Stimulated activated CD8-positive, alpha-beta memory T cell treated with anti-CD3 and anti-CD28 coated beads, Interleukin-7, amount 100 ng/mL, for 24 hours (primary cell): ENCODE results near the gene JAK1.

ENCODE experiments used
- DNase-seq: peaks from one replicate; pipeline ENCODE4 v3.0.0-alpha.2; 2020; ENCODE audit warnings: low read depth

JAK1 gene

DNA sequence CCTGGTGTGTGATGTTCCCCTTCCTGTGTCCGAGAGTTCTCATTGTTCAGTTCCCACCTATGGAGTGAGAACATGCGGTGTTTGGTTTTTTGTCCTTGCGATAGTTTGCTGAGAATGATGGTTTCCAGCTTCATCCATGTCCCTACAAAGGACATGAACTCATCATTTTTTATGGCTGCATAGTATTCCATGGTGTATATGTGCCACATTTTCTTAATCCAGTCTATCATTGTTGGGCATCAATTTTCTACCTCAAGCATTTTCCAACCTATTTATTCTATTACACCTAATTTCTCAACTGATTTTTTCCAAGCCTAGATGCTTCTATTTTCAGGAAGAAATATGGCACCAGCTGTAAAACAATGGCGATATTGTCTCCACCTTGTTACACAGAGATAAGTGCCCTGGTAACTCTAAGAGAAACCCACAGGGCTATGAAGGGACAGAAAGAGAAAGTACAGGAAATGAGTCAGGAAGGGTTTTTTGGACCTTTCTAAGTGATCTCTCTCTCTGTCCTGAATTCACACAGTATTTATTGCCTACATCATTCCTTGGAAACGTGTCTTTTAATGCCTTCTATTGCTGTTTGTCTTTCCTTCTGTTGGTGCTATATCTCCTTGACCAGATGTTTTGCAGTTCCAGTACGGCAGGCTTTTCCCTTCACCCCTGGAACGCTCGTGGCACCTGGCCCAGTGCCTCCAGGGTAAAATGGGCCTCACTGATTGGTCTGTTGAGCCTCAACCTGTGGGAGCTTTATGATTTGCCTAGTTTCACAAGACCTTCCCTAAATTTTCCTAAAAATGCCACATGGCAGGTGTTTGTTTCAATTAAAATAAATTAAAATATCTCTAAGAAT is 14.6 kb upstream of the JAK1 start:
- DNase-seq = no peak

DNA sequence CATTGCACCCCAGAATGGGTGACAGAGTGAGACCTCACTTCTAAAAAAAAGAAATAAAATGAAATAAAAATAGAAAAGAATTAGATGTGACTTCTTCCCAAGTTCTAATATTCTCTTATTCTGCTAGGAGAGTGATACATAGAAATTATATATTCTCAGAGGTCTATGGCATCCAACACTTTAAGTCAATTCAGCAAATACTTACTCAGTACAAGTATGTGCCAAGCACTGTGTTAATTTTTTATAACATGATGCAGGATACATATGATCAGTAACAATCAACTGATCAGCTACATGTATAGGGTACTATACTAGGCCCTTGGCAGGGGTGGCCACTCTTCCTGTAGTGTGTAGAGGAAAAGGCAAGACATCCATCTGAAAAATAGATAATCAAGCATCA is 13.0 kb upstream of the JAK1 start:
- DNase-seq = no peak

DNA sequence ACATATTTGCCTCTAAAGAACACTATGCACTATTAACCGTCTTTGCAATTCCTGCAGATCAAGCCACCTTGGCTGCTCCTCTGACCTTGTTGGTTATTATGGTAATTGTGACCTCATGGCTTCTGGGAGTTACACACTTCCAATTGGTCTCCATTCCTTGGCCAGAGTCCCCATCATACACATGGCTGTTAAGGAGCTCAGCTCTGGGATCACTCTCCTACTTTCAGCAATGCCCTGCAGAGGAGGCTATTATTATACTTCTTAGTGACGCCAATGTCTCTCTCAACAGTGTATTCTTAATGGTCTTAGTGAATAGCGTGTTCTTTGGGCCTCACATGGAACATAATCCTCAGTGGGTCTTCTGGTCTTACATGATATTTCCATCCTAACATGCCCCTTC is 10.0 kb upstream of the JAK1 start:
- DNase-seq = no peak

DNA sequence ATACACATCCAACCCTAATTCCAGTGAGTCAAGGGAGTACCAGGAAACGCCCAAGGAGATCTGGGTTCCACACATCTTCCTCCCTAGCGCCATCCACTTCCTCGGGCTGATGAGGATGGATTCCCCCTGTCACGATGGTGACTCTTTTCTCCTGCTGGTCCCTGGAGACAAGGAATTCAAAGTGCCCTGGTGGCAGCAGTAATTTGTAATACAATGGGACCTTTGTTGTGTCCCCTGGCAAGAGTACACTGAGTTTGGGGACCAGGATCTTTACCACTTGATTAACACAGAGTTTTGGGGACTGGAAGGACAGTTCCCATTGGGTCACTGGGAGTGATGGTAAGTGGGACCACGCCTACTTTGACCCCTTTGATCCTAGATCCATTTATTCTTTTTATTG is 9.4 kb upstream of the JAK1 start:
- DNase-seq = no peak

DNA sequence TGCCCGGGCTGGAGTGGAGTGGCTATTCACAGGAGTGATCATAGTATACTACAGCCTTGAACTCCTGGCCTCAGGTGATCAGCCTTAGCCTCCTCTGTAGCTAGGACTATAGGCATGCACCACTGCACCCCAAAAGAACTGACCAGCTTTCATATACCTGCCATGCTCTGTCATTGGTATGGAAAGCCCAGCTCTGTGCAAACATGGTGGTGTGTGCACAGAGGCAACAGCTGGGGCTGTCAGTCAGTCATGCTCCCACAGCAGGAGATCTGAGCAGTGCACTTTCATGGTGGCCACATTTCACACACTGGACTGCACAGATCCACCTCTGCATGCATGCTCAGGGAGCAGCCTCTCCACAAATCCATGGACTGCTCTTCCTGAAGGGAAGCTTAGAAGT is 8.8 kb upstream of the JAK1 start:
- no peak for DNase-seq

DNA sequence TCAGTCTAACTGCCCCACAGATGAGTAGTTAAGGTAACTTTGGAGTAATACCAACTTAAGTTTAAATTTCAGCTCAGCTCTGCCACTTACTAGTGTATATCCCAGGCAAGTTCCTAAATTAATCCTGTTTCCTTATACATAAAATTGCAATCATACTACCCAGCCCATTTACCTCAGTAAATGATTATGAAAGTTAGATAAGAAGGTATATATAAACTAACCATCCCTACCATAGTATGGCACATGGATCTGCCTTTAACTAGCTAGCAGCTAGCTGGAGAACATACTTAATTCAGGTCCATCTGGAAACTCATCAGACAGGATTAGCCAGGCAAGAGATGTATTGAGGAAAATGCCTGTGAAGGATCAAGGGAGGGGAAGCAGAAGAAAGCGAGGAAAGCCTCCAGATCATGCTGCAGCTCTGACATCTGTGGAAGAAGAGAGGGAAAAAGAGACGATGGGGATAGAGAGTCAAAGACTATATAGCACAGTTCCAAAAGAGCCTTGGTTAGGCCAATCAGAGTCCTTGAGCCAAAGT is 8.0 kb upstream of the JAK1 start:
- no peak for DNase-seq

DNA sequence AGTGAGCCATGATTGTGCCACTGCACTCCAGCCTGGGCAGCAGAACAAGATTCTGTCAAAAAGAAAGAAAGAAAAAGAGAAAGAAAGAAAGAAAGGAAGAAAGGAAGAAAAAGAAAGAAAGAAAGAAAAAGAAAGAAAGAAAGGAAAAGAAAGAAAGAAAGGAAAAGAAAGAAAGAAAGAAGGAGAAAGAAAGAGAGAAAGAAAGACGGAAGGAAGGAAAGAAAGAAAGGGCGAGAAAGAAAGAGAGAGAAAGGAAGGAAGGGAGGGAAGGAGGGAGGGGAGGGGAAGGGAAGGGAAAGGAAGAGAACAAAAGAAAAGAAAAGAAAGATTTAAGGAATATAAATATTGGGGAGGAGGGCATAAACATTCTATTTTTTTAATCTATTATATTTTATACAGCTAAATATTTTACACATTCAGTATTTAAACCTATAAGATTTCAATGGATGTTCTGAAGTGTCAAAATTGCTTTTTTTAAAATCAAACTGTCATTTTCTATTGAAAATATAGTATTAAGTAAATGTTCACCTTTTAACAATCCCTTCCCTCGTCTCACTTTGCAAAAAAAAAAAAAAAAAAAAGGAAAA is 6.8 kb upstream of the JAK1 start:
- DNase-seq = no peak

DNA sequence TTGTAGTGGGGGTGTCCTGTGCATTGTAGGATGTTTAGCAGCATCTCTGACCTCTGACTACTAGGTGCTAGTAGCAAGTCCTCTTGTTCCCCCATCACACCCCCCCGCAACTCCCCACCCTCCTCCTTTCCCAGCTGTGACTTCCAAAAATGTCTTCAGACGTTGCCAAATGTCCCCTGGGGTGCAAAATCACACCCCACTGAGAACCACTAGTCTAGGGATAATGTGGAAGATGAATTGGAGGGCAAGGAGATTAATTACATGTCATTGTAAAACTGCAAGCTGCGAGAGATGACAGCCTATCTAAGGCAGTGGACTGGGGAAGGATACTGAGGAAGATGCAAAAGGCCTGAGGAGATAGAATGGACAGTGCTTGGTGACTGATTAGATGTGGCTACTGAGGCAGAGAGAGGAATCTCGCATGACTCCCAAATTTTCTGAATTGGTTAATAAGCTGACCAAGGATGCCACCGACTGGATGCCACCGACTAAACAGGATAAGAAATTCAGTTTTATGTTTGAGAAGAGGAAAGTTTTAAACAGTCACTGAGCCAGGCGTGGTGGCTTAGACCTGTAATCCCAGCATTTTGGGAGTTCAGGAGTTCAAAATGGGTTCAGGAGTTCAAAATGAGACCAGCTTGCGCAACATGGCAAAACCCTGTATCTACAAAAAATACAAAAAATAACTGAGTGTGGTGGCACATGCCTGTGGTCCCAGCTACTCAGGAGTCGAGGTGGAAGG is 3.1 kb upstream of the JAK1 start:
- DNase-seq = no peak

DNA sequence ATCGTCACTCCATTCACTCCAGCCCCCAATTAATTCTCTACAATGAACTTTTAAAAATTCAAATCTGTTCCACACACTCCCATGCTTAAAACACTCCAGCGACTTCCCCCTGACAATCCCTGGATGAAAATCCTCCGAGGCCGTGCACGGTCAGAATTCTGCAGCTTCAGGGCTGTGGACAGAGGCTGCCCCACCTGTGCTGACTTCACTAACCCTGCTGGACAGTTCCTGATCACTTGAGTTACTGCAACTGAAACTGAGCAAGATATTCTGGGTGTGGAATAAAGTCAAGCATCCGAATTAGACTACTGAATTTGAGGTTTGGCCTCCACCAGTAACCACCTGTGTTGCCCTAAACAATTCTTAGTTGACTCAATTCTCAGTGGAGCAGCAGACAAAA is 1.0 kb upstream of the JAK1 start:
- DNase-seq = no peak

DNA sequence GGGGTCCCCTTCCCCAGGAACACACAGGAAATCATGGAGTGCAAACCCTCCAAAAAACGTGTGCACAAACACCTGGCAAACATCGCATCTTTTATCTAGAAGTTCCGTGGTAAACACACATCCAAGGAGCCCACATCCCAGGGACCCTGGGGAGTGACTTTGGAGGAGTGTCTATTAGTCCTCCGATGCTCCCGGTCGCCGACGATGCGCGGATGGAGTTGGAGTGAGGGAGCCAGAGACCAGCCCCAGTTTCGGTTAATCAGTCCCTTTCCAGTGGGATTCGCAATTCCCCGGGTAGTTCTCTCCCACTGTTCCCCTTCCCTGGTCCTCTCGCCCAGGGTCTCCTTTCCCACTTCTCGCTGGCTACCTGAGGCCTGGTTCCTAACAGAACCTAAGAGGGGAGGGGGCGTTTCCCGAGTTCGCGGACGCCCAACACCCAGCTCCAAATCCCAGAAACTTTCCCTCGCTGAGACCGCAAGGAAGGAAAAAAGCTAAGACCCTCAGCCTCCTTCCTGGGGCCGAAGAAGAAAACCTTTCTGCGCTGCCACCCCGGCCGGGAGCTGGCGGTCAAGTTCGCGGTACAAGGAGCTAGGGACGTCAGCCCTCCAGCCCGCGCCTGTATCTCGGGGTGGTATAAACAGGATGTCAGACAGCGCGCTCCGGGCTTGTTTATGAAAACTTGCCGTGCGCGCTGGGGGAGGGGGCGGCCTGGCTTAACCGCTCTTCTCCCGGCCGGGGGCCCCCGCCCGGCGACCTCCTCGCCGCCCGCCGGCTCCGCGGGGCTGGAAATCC is 787 bp downstream of the JAK1 start:
- DNase-seq = no peak

DNA sequence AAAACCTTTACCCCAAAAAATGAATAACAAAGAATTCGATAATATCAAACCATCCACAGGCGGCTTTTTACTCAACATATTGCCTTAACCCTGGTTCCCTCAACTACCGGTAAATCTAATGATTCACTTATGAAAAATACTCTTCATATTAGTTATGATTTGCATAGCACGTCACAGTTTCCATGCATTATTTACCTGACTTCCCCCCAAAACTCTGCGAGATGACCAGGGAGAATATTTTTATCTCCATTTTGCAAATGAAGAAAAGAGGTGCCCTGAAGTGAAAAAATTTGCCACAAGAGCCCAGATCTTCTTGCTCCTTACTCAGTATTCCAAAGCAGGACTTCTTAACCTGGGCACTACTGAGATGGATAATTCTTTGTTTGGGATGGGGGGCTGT is 2.9 kb downstream of the JAK1 start:
- DNase-seq = no peak

DNA sequence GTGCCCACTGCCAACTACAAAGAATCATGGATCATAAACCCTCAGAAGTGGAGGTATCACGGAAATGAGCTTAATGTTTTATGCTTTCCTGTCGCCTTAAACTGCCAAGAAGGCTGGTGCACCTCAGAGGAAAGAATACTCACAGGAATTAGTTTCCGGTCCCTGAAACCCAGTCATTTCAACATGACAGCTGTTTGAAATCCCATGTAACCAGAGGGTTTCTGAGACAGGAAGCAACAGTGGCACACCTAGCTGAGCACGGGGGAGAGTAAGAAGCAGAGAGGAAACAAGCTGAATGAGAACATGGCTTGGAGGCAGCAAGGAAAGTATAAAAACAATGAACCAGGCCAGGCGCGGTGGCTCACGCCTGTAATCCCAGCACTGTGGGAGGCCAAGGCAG is 3.9 kb downstream of the JAK1 start:
- DNase-seq = no peak

DNA sequence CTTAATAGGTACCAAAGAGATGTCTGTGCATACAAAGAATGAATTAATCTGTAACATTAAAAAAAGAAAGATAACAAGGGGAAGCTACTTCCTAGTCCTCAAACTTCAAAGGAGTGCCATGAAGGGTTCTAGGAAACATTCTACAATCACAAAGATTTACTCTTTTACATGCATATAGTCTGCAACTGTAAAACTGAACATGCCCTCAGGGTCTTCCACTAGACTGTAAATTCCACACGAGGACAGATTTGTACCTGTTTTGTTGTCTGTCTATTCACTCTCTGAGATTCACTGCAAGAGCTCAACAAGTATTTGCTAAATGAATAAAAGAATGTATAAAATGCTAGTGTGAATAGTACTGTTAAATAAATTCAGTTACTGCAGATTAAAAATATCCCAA is 4.4 kb downstream of the JAK1 start:
- no peak for DNase-seq

DNA sequence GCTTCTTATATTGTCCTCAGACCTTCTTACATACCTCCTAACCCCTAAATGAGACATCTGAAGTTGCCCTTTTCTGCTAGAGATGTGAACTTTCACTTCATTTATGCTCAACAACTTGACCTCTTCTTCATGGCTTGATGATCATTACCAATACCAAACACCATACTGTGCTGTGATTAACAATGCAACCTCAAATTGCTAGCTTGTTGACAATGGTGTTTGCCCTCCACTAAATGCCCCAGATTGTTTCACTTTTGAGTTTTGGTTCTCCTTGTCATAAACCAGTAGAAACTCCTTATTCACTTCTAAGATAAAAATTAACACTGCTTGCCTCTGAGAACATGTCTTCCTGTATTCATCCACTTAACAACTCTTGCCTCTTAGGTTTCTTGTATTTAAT is 5.6 kb downstream of the JAK1 start:
- no peak for DNase-seq

DNA sequence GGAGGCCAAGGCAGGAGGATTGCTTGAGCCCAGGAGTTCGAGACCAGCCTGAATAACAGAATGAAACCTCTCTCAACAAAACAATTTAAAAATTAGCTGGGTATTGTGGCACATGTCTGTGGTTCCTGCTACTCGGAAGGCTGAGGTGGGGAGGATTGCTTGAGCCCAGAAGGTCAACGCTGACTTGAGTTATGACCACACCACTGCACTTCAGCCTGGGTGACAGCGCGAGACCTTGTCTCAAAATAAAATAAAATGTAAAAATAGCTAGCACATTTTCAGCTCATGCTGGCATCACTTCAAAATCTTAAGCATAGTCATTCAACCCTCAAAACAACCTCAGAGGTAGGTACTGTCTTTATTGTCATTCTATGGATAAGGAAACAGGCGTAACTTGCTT is 6.4 kb downstream of the JAK1 start:
- no peak for DNase-seq

DNA sequence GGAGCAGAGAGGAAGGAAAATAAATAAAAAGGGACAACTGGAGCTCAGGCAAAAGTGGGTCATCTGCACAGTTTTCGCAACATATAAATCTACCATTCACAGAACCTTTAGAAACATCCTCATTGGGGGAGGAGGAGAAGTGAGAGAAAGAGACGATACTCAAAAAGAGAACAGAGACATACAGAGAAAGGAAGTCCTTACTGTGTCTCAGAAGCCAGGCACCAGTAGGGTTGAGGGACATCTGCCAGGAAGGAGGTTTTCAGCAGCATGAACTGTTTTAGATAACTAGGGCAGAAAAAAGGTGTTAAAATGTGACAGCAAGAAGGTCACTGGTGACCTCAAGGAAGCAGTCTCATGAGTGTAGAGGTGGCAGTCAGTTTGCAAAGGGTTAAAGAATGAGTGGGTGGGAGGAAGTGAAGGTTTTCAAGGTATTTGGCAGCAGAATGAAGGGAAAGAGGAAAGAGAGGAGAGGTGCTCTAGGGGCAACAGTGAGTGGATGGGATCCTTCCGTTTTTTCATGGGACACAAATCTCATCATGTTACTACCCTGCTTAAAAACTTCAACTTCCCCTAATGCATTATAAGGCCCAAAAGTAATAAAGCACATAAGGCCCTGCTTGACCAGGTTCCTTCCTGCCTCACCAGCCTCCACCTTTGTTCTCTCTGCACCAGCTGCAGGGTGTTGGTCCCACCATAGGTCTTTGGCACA is 9.5 kb downstream of the JAK1 start:
- no peak for DNase-seq

DNA sequence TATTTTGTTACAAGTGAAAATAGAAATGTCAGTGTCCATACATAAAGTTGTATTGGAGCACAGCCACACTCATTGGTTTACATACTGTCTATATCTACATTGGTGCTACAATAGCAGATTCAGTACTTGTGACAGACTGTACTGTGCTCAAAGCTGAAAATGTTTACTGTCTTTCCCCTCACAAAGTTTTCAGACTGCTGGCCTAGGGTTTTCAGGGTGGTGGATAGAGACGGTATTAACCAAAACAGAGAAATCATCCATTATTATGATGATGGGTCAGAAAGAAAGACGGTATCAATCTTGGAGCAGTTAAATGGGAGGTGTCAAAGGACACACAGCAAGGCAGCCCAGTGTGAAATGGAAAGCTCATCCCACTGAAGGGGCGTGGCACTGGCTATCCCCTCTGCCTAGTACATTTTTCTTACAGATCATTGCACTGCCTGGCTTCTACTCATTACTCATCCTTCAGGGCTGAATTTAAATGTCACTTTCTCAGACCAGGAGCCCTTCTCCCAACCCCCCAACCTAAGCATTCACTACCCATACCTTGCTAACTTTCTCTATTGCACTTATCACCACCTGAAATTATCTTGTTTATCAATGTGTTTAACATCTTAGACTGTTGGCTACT is 10.2 kb downstream of the JAK1 start:
- DNase-seq = no peak

DNA sequence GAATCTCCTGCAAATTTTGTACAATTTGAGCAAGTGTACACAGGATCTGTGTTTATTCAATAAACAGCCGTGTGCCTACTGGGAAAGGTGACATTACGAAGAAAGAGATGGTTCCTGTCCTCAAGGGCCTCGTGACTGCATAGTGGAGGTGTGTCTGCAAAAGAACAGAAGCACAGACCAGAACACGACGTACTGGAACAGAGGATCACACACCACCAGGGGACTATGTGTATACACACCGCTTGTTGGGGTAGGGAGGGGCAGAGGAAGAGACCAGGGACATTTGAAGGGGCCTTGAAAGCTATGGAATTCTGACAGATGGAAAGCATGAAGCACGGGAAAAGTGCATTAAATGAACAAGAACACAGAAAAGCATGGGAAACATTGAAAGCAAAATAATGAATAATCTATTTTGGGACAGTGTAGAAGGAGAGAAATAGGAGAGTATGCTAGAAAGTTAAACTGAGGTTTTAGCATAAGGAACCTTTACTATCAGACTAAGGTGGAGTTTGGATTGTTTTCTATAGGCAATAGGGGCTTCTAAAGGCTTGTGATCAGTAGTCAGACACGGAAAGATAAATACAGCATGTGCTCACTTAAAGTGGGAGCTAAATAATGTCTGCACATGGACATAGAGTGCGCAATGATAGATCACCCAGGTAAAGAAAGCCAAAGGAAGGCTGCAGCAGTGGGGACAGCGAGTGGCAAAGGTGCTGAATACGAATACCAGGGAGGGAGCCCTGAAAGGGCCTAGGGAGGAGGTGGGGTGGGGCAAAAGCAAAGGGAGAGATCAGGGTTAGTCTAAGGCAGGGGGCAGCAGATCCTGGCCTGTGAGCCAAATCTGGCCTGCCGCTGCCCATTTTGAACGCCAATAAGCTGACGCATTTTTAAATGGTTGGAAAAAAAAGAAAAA is 11.0 kb downstream of the JAK1 start:
- DNase-seq = no peak

DNA sequence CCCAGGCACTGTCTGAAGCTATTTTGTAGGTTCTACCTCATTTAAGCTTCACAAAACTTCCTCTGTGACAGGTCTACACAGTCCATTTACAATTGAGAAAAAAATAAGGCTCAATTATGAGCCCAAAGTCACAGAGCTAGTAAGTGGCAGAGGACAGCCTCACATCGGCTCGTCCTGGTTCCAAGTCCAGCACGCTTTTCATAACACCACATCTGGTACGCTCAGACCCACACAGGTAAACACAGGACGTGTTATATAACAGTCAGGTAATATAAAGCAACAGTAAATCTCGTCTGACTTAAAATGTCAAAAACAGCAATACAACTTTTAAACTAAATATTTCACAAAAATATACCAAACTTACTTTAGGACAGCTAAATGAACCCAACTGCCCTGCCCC is 13.1 kb downstream of the JAK1 start:
- no peak for DNase-seq

DNA sequence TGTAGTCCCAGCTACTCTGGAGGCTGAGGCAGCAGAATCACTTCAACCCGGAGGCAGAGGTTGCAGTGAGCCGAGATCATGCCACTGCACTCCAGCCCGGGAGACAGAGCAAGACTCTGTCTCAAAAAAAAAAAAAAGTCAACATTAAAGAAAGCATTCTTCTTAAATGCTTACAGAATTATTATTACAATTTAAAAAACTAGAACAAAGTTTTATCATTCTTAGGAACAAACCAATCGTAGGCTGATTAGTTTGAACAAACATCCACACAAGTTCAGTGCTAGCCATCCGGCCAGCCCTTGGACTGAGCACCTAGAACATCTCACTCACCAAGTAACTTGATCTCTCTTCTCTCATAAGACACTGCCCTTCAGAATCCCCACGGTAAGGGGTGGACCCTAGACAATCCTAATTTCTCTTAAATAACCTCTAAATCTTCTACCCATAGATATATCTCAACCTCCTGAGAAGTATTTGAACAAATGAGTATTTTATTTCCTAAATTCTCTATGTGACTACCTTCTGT is 16.0 kb downstream of the JAK1 start:
- DNase-seq = no peak
